ENCODE measurements around the gene SLC8A1. TPM values are rescaled to one million over a fixed set of nuclear protein-coding genes. Genes with fewer than 3 reads are reported as not detected.

Gene SLC8A1
- total and polyA plus RNA-seq, 10 of the 15 experiments (the other 5 are each of a cell fraction or from before 2014, with no cell fraction given): under 0.01 to 1.2 (median 0.01) TPM; not detected in 3

- DNase-seq (ENCODE audit: low read depth, low spot score) (no peak), FAIRE-seq (no peak), ATAC-seq (no peak)
- H3K4me1 ChIP-seq (ENCODE audit: control insufficient read depth, insufficient read depth, low read length): no peaks in the 10 kb centered on the region
- no peak overlapping the region for H3K27ac ChIP-seq (ENCODE audit: control insufficient read depth, insufficient read depth)
- H4K20me1 ChIP-seq (ENCODE audit: control insufficient read depth, insufficient read depth): no peaks in the 10 kb centered on the region
- H3K27me3 ChIP-seq (replicated peaks in 1 of 2; ENCODE audit: control insufficient read depth in 2 of 2, insufficient read depth in 2 of 2, low read length in 1 of 2): no peaks in the 10 kb centered on the region
- POLR2A ChIA-PET: no interaction called here
- no peak overlapping the region for H3K4me3 ChIP-seq
- TF ChIP-seq HSF1 (IDR thresholded peaks at IDR 0.05; ENCODE audit: low read depth, low read length) (no peak), PRDM15 (CRISPR knock-in tag; IDR thresholded peaks at IDR 0.05) (no peak), JUND (IDR thresholded peaks at IDR 0.05; ENCODE audit: low read depth, low read length) (no peak), EED (IDR thresholded peaks at IDR 0.05; ENCODE audit: low read depth) (no peak), JUNB (IDR thresholded peaks at IDR 0.05) (no peak), SIN3A (IDR thresholded peaks at IDR 0.05; ENCODE audit: low read depth, low read length) (no peak), SUZ12 (IDR thresholded peaks at IDR 0.05; ENCODE audit: unreplicated experiment) (no peak), STAT3 (IDR thresholded peaks at IDR 0.05; ENCODE audit: low read depth, low read length) (no peak), EZH2 (IDR thresholded peaks at IDR 0.05; ENCODE audit: borderline replicate concordance, control insufficient read depth, low read depth, low read length) (no peak), IKZF2 (IDR thresholded peaks at IDR 0.05) (no peak)
- in situ Hi-C loops (cut with MboI): no loop called here
- no peak overlapping the region for H3K4me2 ChIP-seq (ENCODE audit: control insufficient read depth, insufficient read depth)
- CTCF ChIA-PET: no interaction called here
- BruUV-seq (replicated peaks): no TSS peak
- H3K9me3 ChIP-seq (replicated peaks; ENCODE audit: control insufficient read depth, insufficient read depth, low read length): no peaks in the 10 kb centered on the region
- RAD21 ChIA-PET (ENCODE audit: unreplicated experiment): no interaction called here
- intact Hi-C loops (cut with micrococcal nuclease; ENCODE audit: unreplicated experiment): no loop called here
- H3K36me3 ChIP-seq (ENCODE audit: control insufficient read depth in 2 of 2, insufficient read depth in 2 of 2, low read length in 1 of 2): no peaks in the 10 kb centered on the region
- SMC1A ChIA-PET (ENCODE audit: uncharacterized antibody, unreplicated experiment): no interaction called here
- H2AFZ ChIP-seq (ENCODE audit: control insufficient read depth, low read depth, low read length): no peak overlapping the region
- no peaks in the 10 kb centered on the region for H3K79me2 ChIP-seq (ENCODE audit: control insufficient read depth, insufficient read depth, low read length)
- H3K9ac ChIP-seq (ENCODE audit: control insufficient read depth, insufficient read depth, low read length): no peak overlapping the region
- WGBS (ENCODE audit: insufficient coverage, insufficient replicate concordance, low lambda C conversion rate, missing lambda C conversion rate): 0% methylated on average over 1 of the region's 1 CpG
These were observed 402.1 kb downstream of the SLC8A1 start for GRCh38 chr2:40049781-40050180.

Data from GM12878 (cell line).